NCI-H1105 treated with DMSO at 0.1 percent for 48 hours (cell line): ENCODE data around the gene PPP1R2.
"Not testable (repeated sequence)": the region's sequence is repeated elsewhere in the genome, so short reads cannot be mapped to it uniquely, and the experiment has no call there.

Experiments
- DNase-seq: peaks from one replicate; lab custom pipeline; 2025; lab: John Stamatoyannopoulos, UW

Gene PPP1R2

DNA sequence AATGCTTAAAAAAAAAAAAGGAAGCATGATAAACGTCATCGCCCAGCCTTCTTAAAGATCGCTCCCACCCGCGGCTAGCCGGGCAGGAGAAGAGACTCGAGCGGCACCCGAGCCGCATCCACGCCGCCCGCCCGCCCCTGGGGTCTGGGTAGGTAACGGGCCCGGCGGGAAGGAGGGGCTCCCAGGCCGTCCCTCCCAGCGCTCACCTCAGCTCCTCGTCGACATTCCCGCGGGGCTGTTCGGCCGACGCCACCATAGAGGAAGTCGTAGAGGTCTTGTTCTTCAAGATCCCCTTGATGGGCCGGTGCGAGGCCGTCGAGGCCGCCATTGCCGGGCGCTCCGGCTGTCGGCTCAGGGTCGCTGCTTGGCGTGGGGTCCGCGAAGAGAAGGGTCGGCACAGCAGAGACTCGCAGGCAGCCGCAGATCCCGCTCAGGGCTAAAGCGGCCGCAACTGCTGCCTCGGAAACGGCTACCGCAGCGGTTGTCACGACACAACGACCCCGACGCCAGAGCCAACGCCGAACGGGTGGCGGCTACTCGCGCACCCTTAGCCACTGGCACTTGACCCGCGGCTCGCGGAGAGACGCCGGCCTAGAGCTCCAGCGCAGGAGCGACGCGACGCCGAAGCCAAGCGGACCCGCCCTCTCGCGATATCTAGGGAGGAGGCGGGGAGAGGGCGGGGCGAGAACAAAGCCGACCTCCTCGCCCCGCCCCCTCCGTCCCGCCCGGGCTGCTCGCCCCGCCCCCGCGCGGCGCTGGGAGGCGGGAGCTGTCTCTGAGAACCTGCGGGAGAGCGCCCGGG lies at the start of gene PPP1R2:
Gene PPP1R2 (minus strand): TSS at position 628 of the 802 bp plus-strand sequence. CDS start 300 bp downstream, at position 328.
- DNase-seq: peak; percentile 92

- DNase-seq: no peak
Observed at GRCh38 chr3:195591852-195592251, 48.7 kb upstream of the PPP1R2 start.

DNA sequence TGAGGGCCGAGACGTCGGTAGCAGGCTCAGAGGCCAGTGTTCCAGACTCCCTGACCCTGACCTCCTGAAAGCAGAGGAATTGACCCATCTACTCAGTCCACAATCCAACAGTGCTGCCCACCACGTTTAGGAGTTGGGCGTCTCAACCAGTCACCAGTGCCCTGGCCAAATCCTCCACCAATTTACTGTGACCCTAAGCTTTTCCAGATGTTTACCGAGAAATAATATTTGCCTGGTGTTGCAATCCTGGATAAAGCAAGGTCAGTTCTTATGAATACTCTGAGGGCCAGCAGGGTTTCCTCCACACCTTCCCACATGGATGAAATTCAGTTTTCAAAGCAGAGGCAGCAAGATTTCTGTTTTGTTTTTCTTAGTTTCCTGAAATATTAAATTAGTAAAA lies 48.1 kb upstream of the PPP1R2 start:
- no peak for DNase-seq

GRCh38 chr3:195590381-195590780 lies 47.3 kb upstream of the PPP1R2 start:
- not testable (repeated sequence) for DNase-seq

DNA sequence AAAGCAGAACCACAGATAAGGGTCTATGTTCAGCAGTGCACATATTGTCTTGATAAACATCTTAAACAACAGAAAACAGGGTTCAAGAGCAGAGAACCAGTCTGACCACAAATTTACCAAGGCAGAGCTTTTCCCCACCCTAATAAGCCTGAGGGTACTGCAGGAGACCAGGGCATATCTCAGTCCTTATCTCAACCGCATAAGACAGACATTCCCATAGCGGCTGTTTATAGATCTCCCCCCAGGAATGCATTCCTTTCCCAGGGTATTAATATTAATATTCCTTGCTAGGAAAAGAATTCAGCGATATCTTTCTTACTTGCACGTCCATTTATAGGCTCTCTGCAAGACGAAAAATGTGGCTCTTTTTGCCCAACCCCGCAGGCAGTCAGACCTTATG lies 46.7 kb upstream of the PPP1R2 start:
- DNase-seq: not testable (repeated sequence)

GRCh38 chr3:195587824-195588223 lies 44.7 kb upstream of the PPP1R2 start:
- no peak for DNase-seq

DNA sequence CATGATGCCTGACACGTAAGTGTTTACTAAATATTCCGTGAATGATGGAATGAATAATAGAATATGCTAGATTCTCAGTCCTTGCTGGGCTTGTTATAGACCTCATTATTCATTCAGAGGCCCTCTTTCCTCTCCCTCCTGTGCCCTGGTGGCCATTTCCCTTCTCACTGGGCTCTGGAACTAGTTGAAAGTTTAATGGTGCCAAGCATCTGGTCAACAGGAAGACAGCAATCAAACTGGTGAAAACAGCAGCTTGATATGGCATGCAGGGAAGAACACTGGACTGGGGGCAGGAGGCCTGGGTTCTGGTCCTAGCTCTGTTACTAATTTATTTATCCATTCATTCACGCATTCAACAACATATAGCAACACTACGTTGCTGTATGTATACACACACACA lies 44.3 kb upstream of the PPP1R2 start:
- no peak for DNase-seq

DNA sequence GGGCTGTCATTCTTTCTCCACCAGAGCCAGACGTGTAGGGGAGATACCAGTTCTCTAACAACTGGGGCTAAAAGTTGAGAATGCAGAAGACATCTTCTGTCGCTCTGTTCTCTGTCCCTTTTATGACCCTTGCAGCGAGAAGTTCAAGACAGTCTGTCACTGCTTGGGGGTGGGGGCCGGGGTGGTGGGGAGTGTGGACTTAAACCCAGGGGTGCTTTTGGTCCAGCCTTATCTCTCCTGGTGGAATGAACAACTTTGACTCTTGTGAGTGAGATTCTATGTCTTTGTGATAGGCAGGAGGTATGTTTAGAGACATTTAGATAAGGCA lies 41.4 kb upstream of the PPP1R2 start:
- no peak for DNase-seq

DNA sequence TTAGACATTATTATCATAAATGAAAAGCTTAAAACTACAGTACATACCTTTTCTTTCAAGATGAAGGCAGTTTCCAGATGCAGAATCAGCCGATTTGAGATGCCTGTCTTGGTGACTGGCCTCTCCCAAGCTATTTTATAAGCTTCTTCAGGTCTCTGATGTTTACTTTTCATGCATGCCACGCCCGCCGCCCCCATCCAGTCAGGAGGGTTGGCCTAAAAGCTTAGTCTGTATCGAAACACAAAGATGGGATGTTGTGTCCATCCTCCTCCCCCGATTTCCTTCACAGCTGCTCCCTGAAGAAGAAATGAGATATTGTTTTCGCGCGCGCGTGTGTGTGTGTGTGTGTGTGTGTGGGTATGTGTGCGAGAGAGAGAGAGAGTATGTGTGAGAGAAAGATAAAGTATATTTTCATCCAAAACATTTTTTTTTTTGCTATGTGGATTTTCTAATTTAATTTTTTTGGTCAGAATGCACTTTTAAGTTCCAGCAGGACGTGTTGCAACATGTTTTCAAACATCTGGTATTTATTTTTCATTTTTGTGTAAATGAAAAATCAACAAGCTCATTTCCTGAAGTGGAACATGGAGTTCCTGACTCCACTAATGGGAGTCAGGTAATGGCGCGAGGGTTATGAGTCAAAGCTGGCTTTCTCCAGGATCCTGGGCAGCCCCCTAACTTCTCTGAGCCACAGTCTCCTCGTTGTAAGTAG lies 40.9 kb upstream of the PPP1R2 start, which contains the start of gene APOD:
Gene APOD (minus strand): TSS at position 110 of the 712 bp plus-strand sequence. CDS start 4,479 bp downstream, outside the sequence.
- peak; percentile 82 for DNase-seq

GRCh38 chr3:195582947-195583346 lies 39.8 kb upstream of the PPP1R2 start:
- no peak for DNase-seq

- DNase-seq: no peak
Observed at GRCh38 chr3:195580744-195581443, 37.8 kb upstream of the PPP1R2 start.

DNA sequence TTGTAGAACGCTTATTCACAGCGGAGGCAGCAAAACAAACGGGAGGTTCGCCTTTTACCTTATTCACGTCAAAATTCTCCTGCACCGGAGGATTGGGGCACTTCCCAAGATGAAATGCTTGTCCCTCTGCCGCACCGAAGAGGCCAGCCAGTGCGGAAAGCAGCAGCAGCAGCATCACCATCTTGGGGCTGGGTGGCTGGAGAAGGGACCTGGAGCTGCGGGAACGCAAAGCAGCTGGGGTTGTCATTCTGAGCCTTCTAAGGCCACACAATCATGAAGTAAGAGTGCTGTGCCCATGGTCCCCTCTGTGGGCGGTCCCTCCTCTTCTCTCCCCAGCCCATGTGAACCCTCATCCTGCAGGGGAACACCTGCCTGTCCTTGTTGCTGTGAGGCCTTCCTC lies 36.2 kb upstream of the PPP1R2 start:
- DNase-seq: no peak

- DNase-seq: no peak
Observed at GRCh38 chr3:195578565-195578964, 35.4 kb upstream of the PPP1R2 start.

- DNase-seq: no peak
Observed at GRCh38 chr3:195577645-195578177, 34.6 kb upstream of the PPP1R2 start.

DNA sequence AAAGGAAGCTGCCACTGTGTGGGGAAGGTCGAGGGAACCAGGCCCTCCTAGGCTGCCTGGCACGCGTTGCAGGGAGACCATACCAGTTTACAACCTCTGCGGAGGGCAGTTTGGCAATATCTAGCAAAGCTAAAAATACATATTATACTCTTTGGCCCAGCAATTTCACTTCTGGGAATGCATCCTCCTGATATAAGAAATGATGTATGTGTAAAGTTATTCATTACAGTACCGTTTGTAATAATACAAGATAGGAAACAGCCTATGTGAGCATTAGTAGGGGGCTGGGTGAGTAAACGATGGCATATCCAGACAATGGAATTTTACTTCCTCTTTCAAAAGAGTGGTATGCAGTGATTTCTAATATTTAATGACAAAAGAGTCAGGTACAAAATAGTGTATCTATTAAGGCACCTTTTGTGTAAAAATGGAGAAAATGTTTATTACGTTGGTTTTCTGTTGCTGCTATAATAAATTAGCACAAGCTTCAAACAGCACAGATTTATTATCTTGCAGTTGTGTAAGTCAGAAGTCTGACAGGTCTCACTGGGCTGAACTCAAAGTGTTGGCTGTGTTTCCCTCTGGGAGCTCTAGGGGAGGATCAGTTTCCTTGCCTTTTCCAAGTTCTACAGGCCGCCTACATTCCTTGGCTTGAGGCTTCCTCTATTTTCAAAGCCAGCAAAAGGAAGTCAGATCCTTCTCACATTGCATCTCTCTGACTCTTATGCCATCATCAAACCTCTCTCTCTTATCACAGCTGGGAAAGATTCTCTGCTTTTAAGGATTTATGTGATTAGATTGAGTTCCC lies 31.6 kb upstream of the PPP1R2 start:
- DNase-seq: no peak

- no peak for DNase-seq
Observed at GRCh38 chr3:195573611-195574496, 30.7 kb upstream of the PPP1R2 start.

GRCh38 chr3:195571361-195571760 lies 28.2 kb upstream of the PPP1R2 start:
- no peak for DNase-seq

DNA sequence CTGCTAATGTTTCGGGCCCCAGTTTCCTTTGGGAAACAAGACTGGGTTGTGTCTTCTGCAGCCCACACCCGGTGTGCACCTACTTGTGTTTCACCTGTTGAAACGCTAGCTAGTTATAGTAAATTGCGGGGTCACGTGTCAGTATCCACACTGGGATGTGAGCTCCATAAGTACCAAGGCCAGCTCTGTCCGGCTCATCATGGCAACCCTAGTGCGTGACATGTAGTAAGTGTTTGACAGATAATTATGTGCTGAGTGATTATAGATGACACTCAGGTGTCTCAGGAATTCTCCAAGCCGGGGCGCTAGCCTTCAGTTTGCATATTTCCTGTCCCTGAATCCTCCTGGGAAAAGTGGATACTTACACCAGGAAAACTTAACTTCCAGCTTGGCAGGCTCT lies 27.8 kb upstream of the PPP1R2 start:
- DNase-seq: no peak

DNA sequence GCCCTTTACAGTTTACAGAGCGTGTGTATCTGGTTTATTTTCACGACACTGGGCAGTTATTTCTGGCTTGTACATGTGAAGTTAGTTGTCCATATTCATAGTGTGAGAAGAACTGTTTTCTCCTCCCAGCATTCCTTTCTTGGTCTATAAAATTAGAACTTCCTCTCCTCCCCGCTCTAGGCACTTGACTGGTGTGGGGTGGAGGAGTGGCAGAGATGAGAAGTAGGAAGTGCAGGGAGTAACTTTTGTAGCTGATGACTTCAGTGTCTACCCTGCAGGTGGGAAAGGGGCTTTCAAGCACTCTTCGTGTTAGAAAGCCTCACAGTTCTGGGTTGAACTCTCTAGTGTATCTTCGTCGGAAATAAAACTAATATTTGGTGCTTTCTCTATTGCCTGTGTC lies 27.2 kb upstream of the PPP1R2 start:
- no peak for DNase-seq

DNA sequence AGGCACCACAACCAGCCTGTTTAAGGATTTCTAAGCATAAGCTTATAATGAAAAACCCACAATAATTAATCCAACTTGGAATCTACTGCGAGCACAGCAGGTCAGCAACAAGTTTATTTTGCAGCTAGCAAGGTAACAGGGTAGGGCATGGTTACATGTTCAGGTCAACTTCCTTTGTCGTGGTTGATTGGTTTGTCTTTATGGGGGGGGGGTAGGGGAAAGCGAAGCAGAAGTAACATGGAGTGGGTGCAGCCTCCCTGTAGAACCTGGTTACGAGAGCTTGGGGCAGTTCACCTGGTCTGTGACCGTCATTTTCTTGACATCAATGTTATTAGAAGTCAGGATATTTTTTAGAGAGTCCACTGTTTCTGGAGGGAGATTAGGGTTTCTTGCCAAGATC lies 25.5 kb upstream of the PPP1R2 start:
- DNase-seq: no peak

- DNase-seq: no peak
Observed at GRCh38 chr3:195566797-195567196, 23.7 kb upstream of the PPP1R2 start.
